Liver (tissue), 3 donors: ENCODE measurements around the gene FITM2.

Experiments used
- EGR1 ChIP-seq, 2 donors: IDR thresholded peaks; 2 replicates each; pipeline ENCODE4 v1.6.1; 2016 to 2018; ENCODE audit warnings: antibody characterized with exemption in 2 of 2, low read depth in 2 of 2
- FOXA1 ChIP-seq: IDR thresholded peaks from 2 replicates; pipeline ENCODE4 v1.6.1; 2016; ENCODE audit warnings: antibody characterized with exemption
- GABPA ChIP-seq, 2 donors: IDR thresholded peaks in 1 of 2; conservative IDR thresholded peaks in 1 of 2; 2 replicates each; pipeline ENCODE4 v1.6.1; 2016; ENCODE audit warnings: antibody characterized with exemption in 2 of 2, mild to moderate bottlenecking in 1 of 2, moderate library complexity in 1 of 2
- JUND ChIP-seq, 2 donors: IDR thresholded peaks; 2 replicates each; pipeline ENCODE4 v1.6.1; 2016; ENCODE audit warnings: antibody characterized with exemption in 2 of 2
- NR2F2 ChIP-seq: IDR thresholded peaks from 2 replicates; pipeline ENCODE4 v1.6.1; 2016; ENCODE audit warnings: antibody characterized with exemption
- RAD21 ChIP-seq, 2 donors: IDR thresholded peaks; 2 replicates each; pipeline ENCODE4 v1.6.1; 2016; ENCODE audit warnings: antibody characterized with exemption in 2 of 2, mild to moderate bottlenecking in 2 of 2
- SP1 ChIP-seq: IDR thresholded peaks from 2 replicates; pipeline ENCODE4 v1.6.1; 2018; ENCODE audit warnings: antibody characterized with exemption, mild to moderate bottlenecking
- TAF1 ChIP-seq: conservative IDR thresholded peaks from 2 replicates; pipeline ENCODE4 v1.6.1; 2016; ENCODE audit warnings: antibody characterized with exemption, mild to moderate bottlenecking
- YY1 ChIP-seq: IDR thresholded peaks from 2 replicates; pipeline ENCODE4 v1.6.1; 2016; ENCODE audit warnings: antibody characterized with exemption, mild to moderate bottlenecking
- TF ChIP-seq, protein P1 (sequence below): fragments of 150-350 bp; IDR thresholded peaks from 2 replicates; pipeline ENCODE4 v1.5.1; 2017; ENCODE audit warnings: improper control_type of control experiment, low read depth, low read length; ENCODE audit not compliant: missing input control
- TF ChIP-seq, protein P2 (sequence below): IDR thresholded peaks from 2 replicates; pipeline ENCODE4 v1.6.1; 2016; ENCODE audit warnings: antibody characterized with exemption, mild to moderate bottlenecking
- TF ChIP-seq, protein P3 (sequence below): IDR thresholded peaks from 2 replicates; pipeline ENCODE4 v1.6.1; 2016; ENCODE audit warnings: antibody characterized with exemption
- TF ChIP-seq, protein P4 (sequence below): IDR thresholded peaks from 2 replicates; pipeline ENCODE4 v1.6.1; 2016; ENCODE audit warnings: antibody characterized with exemption
- TF ChIP-seq, protein P5 (sequence below): IDR thresholded peaks from 2 replicates; pipeline ENCODE4 v1.6.1; 2016; ENCODE audit warnings: antibody characterized with exemption
- donor health status: healthy.
- donor health status: healthy.

- TF ChIP-seq, protein P1, sequence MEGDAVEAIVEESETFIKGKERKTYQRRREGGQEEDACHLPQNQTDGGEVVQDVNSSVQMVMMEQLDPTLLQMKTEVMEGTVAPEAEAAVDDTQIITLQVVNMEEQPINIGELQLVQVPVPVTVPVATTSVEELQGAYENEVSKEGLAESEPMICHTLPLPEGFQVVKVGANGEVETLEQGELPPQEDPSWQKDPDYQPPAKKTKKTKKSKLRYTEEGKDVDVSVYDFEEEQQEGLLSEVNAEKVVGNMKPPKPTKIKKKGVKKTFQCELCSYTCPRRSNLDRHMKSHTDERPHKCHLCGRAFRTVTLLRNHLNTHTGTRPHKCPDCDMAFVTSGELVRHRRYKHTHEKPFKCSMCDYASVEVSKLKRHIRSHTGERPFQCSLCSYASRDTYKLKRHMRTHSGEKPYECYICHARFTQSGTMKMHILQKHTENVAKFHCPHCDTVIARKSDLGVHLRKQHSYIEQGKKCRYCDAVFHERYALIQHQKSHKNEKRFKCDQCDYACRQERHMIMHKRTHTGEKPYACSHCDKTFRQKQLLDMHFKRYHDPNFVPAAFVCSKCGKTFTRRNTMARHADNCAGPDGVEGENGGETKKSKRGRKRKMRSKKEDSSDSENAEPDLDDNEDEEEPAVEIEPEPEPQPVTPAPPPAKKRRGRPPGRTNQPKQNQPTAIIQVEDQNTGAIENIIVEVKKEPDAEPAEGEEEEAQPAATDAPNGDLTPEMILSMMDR: no peak
- TF ChIP-seq, protein P2, sequence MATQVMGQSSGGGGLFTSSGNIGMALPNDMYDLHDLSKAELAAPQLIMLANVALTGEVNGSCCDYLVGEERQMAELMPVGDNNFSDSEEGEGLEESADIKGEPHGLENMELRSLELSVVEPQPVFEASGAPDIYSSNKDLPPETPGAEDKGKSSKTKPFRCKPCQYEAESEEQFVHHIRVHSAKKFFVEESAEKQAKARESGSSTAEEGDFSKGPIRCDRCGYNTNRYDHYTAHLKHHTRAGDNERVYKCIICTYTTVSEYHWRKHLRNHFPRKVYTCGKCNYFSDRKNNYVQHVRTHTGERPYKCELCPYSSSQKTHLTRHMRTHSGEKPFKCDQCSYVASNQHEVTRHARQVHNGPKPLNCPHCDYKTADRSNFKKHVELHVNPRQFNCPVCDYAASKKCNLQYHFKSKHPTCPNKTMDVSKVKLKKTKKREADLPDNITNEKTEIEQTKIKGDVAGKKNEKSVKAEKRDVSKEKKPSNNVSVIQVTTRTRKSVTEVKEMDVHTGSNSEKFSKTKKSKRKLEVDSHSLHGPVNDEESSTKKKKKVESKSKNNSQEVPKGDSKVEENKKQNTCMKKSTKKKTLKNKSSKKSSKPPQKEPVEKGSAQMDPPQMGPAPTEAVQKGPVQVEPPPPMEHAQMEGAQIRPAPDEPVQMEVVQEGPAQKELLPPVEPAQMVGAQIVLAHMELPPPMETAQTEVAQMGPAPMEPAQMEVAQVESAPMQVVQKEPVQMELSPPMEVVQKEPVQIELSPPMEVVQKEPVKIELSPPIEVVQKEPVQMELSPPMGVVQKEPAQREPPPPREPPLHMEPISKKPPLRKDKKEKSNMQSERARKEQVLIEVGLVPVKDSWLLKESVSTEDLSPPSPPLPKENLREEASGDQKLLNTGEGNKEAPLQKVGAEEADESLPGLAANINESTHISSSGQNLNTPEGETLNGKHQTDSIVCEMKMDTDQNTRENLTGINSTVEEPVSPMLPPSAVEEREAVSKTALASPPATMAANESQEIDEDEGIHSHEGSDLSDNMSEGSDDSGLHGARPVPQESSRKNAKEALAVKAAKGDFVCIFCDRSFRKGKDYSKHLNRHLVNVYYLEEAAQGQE: no peak
- TF ChIP-seq JUND (IDR thresholded peaks at IDR 0.05): no peak
- no peak for TF ChIP-seq TAF1
- no peak for TF ChIP-seq RAD21 (IDR thresholded peaks at IDR 0.05)
- no peak for TF ChIP-seq EGR1 (IDR thresholded peaks at IDR 0.05; ENCODE audit: low read depth in 2 of 2)
- TF ChIP-seq, protein P3, sequence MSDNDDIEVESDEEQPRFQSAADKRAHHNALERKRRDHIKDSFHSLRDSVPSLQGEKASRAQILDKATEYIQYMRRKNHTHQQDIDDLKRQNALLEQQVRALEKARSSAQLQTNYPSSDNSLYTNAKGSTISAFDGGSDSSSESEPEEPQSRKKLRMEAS: no peak
- no peak for TF ChIP-seq YY1
- TF ChIP-seq, protein P4, sequence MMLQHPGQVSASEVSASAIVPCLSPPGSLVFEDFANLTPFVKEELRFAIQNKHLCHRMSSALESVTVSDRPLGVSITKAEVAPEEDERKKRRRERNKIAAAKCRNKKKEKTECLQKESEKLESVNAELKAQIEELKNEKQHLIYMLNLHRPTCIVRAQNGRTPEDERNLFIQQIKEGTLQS: no peak
- TF ChIP-seq, protein P5, sequence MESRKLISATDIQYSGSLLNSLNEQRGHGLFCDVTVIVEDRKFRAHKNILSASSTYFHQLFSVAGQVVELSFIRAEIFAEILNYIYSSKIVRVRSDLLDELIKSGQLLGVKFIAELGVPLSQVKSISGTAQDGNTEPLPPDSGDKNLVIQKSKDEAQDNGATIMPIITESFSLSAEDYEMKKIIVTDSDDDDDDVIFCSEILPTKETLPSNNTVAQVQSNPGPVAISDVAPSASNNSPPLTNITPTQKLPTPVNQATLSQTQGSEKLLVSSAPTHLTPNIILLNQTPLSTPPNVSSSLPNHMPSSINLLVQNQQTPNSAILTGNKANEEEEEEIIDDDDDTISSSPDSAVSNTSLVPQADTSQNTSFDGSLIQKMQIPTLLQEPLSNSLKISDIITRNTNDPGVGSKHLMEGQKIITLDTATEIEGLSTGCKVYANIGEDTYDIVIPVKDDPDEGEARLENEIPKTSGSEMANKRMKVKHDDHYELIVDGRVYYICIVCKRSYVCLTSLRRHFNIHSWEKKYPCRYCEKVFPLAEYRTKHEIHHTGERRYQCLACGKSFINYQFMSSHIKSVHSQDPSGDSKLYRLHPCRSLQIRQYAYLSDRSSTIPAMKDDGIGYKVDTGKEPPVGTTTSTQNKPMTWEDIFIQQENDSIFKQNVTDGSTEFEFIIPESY: no peak
- no peak for TF ChIP-seq SP1
- no peak for TF ChIP-seq GABPA (IDR thresholded peaks at IDR 0.05 in 1 of 2, conservative IDR thresholded peaks at IDR 0.05 in 1 of 2)
- no peak for TF ChIP-seq NR2F2
- no peak for TF ChIP-seq FOXA1
These were observed 46.7 kb downstream of the FITM2 start for GRCh38 chr20:44264287-44264686.
